ENCODE data around the gene PAX7.

- no peak for TF ChIP-seq CTCF (IDR thresholded peaks at IDR 0.05; ENCODE audit: extremely low read depth in 1 of 2, insufficient read depth in 1 of 2, low read depth in 1 of 2, low read length in 2 of 2)
- TF ChIP-seq POLR2A (IDR thresholded peaks at IDR 0.05; ENCODE audit: low read depth, low read length): no peak
- TF ChIP-seq MAX (IDR thresholded peaks at IDR 0.05; ENCODE audit: insufficient read depth, insufficient read length): no peak
- TF ChIP-seq GATA2 (IDR thresholded peaks at IDR 0.05; ENCODE audit: insufficient read depth, insufficient read length, low read depth, low read length): no peak
Measured at GRCh38 chr1:18749569-18749968, 118.9 kb downstream of the PAX7 start.
